Mucosa of descending colon (tissue), 3 donors: ENCODE results near the gene ELOF1. TPM values are rescaled to one million over a fixed set of nuclear protein-coding genes. Genes with fewer than 3 reads are reported as not detected.

Experiments
- ATAC-seq: fragments of 200-7000 bp; cut with Tn5 transposase; one replicate; pipeline ENCODE4 v1.9.1; 2020; ENCODE audit warnings: mild to moderate bottlenecking, moderate library complexity
- DNase-seq, 3 donors: peaks; one replicate each; pipeline ENCODE4 v3.0.0-alpha.2; 2020
- H3K36me3 ChIP-seq: fragments of 200-600 bp; one replicate; pipeline ENCODE4 v1.8.0; 2021; ENCODE audit warnings: low read depth, mild to moderate bottlenecking
- H3K4me1 ChIP-seq: fragments of 200-600 bp; one replicate; pipeline ENCODE4 v1.8.0; 2021; ENCODE audit warnings: low read depth, mild to moderate bottlenecking
- H3K4me3 ChIP-seq: fragments of 200-600 bp; one replicate; pipeline ENCODE4 v1.8.0; 2021; ENCODE audit warnings: mild to moderate bottlenecking
- H3K9me3 ChIP-seq: fragments of 200-600 bp; one replicate; pipeline ENCODE4 v1.8.0; 2021; ENCODE audit warnings: mild to moderate bottlenecking
- CTCF ChIP-seq: fragments of 200-600 bp; IDR thresholded peaks from one replicate; pipeline ENCODE4 v1.8.0; 2022; ENCODE audit warnings: antibody characterized with exemption, mild to moderate bottlenecking
- intact Hi-C, 2 donors: fragments of 100-400 bp; cut with DNase I in 1 of 2; cut with micrococcal nuclease in 1 of 2; formaldehyde crosslinking; loops; one replicate each; pipeline versions ENCODE4 v1.11.0 to v1.11.1; 2022; cut with DNase I, micrococcal nuclease
- total RNA-seq, 3 donors: library from RNA; stranded (reverse); fragmentation: NEBNext Ultra II Directional in 2 of 3; extraction: Animal tissue kit (Norgen Biotek cat#: 25700) in 2 of 3; gene quantifications; one replicate each; pipeline versions ENCODE4 v1.2.1 to v1.2.4, GENCODE V29; 2021 to 2023
- donor health status: DM: no; HTN: no; CAD: no; lungs with moderate emphysema.
- donor health status: DM: no; HTN: no; CAD: no.
- donor health status: DM: no; HTN: yes; CAD: no.

The ELOF1 gene
- total RNA-seq, 3 donors from 2014 or later: 33.7 to 47.4 (median 42.6) TPM

- no peak for TF ChIP-seq CTCF
- DNase-seq: peak; percentile 94 to 95 (median 95)
- peaks cover 7% of the 10 kb centered on the region for H3K4me1 ChIP-seq
- ATAC-seq: peak; percentile 87
- intact Hi-C loops: no loop called here
- peak within 1 kb of the TSS; percentile 74 for H3K4me3 ChIP-seq
- H3K9me3 ChIP-seq: no peaks in the 10 kb centered on the region
- no peaks in the 10 kb centered on the region for H3K36me3 ChIP-seq
Measured at GRCh38 chr19:11505504-11506100, 53.4 kb downstream of the ELOF1 start, which contains the start of gene ZNF653. TSS of gene ZNF653 (minus strand) at chr19:11505839. CDS start at chr19:11505786, 53 bp downstream.

- Histone ChIP-seq H3K36me3 (no peaks in the 10 kb centered on the region), H3K9me3 (no peaks in the 10 kb centered on the region), H3K4me3 (peak overlapping the region; percentile 74), H3K4me1 (peaks cover 7% of the 10 kb centered on the region)
- ATAC-seq (peak; percentile 95), DNase-seq (peak; percentile 98 to 99 (median 99))
- intact Hi-C loops: no loop called here
- no peak for TF ChIP-seq CTCF
Measured at GRCh38 chr19:11505032-11505503, 54.0 kb downstream of the ELOF1 start.

- Histone ChIP-seq H3K9me3 (no peaks in the 10 kb centered on the region), H3K36me3 (no peaks in the 10 kb centered on the region), H3K4me1 (peaks cover 7% of the 10 kb centered on the region), H3K4me3 (no peak overlapping the region)
- DNase-seq (no peak), ATAC-seq (no peak)
- intact Hi-C loops: no loop called here
- no peak for TF ChIP-seq CTCF
Measured at GRCh38 chr19:11504502-11505031, 54.5 kb downstream of the ELOF1 start.

Other genes with a start within 250 kb of the ELOF1 start
- 10 to 100 TPM; 21.0 to 34.9 (median 33.9) TPM for gene RAB3D, start 219.6 kb downstream of the ELOF1 start, total RNA-seq
- 10 to 100 TPM; 37.3 to 61.8 (median 55.7) TPM for gene TMEM205, start 213.0 kb downstream of the ELOF1 start, total RNA-seq
- 10 to 100 TPM; 27.4 to 40.5 (median 38.8) TPM for gene CCDC159, start 212.7 kb downstream of the ELOF1 start, total RNA-seq
- gene PLPPR2, start 203.8 kb downstream of the ELOF1 start, total RNA-seq: 10 to 100 TPM in 1 of 3 donors, 1 to 10 TPM in 2; 5.1 to 32.8 (median 7.4) TPM
- 1 to 10 TPM; 2.5 to 3.4 (median 3.3) TPM for gene SWSAP1, start 184.6 kb downstream of the ELOF1 start, total RNA-seq
- gene EPOR, start 174.9 kb downstream of the ELOF1 start, total RNA-seq: 1 to 10 TPM; 2.8 to 4.7 (median 3.6) TPM
- gene RGL3, start 139.9 kb downstream of the ELOF1 start, total RNA-seq: 10 to 100 TPM; 10.7 to 15.1 (median 11.0) TPM
- gene ODAD3, start 124.1 kb downstream of the ELOF1 start, total RNA-seq: under 1 TPM in 2 of 3 donors, not detected in 1; 0.14 to 0.28 TPM
- 100 to 1,000 TPM; 249 to 337 (median 302) TPM for gene PRKCSH, start 123.6 kb downstream of the ELOF1 start, total RNA-seq
- 1 to 10 TPM in 1 of 3 donors, under 1 TPM in 1, not detected in 1; 0.51 to 2.5 TPM for gene ELAVL3, start 78.2 kb downstream of the ELOF1 start, total RNA-seq
- 10 to 100 TPM; 10.4 to 13.5 (median 10.9) TPM for gene ZNF653, start 53.4 kb downstream of the ELOF1 start, total RNA-seq
- gene ECSIT, start 30.1 kb downstream of the ELOF1 start, total RNA-seq: 10 to 100 TPM; 57.9 to 69.6 (median 59.1) TPM
- gene CNN1, start 20.4 kb downstream of the ELOF1 start, total RNA-seq: 1,000 to 10,000 TPM in 1 of 3 donors, 10 to 100 TPM in 2; 19.3 to 1,130 (median 71.6) TPM
- gene ACP5, start 18.4 kb upstream of the ELOF1 start, total RNA-seq: 10 to 100 TPM; 24.3 to 35.1 (median 24.9) TPM
- gene ZNF627, start 38.3 kb upstream of the ELOF1 start, total RNA-seq: 10 to 100 TPM in 2 of 3 donors, 1 to 10 TPM in 1; 8.7 to 10.9 (median 10.5) TPM
- gene ZNF823, start 179.7 kb upstream of the ELOF1 start, total RNA-seq: 10 to 100 TPM; 12.1 to 17.8 (median 13.1) TPM
- gene ZNF441, start 207.8 kb upstream of the ELOF1 start, total RNA-seq: 1 to 10 TPM; 4.8 to 8.5 (median 4.8) TPM
- 1 to 10 TPM; 1.9 to 4.3 (median 2.8) TPM for gene ZNF491, start 239.3 kb upstream of the ELOF1 start, total RNA-seq